Activated CD8-positive, alpha-beta memory T cell treated with anti-CD3 and anti-CD28 coated beads, Interleukin-2, amount 10 ng/mL, durations not matched to agents 7 days and 5 days (primary cell): ENCODE data around the gene PDE4D. TPM values are rescaled to one million over a fixed set of nuclear protein-coding genes. Genes with fewer than 3 reads are reported as not detected.
"Not testable (repeated sequence)": the region's sequence is repeated elsewhere in the genome, so short reads cannot be mapped to it uniquely, and the experiment has no call there.

Source experiments
- ATAC-seq: fragments of 150-1000 bp; cut with Tn5 transposase; one replicate; pipeline ENCODE4 v1.10.0; 2021; ENCODE audit warnings: moderate library complexity
- CTCF ChIA-PET: fragments of 350-600 bp; sonication (Branson Sonifier 250); formaldehyde crosslinking; loops from one replicate; lab custom pipeline; 2021; ENCODE audit warnings: antibody characterized with exemption; lab: Charles Lee
- DNase-seq: peaks from one replicate; pipeline ENCODE4 v3.0.0-alpha.2; 2020
- H3K27ac Mint-ChIP-seq: one replicate; pipeline ENCODE4 v1.8.0; 2021; ENCODE audit warnings: mild to moderate bottlenecking, mixed read lengths
- H3K27me3 Mint-ChIP-seq: one replicate; pipeline ENCODE4 v1.8.0; 2021; ENCODE audit warnings: mixed read lengths
- H3K36me3 Mint-ChIP-seq: one replicate; pipeline ENCODE4 v1.8.0; 2021; ENCODE audit warnings: mild to moderate bottlenecking, mixed read lengths
- H3K4me1 Mint-ChIP-seq: one replicate; pipeline ENCODE4 v1.8.0; 2021; ENCODE audit warnings: mixed read lengths
- H3K4me3 Mint-ChIP-seq: one replicate; pipeline ENCODE4 v1.8.0; 2021; ENCODE audit warnings: mild to moderate bottlenecking, moderate library complexity, mixed read lengths
- H3K9me3 Mint-ChIP-seq: one replicate; pipeline ENCODE4 v1.8.0; 2022; ENCODE audit warnings: low read depth, mixed read lengths
- total RNA-seq, 2 experiments: library from RNA; stranded (reverse); gene quantifications; one replicate each; pipeline ENCODE4 v1.2.3, GENCODE V29; 2021

Gene PDE4D
- total RNA-seq, 2 experiments from 2014 or later, result 59.3 to 66.2 TPM

DNA sequence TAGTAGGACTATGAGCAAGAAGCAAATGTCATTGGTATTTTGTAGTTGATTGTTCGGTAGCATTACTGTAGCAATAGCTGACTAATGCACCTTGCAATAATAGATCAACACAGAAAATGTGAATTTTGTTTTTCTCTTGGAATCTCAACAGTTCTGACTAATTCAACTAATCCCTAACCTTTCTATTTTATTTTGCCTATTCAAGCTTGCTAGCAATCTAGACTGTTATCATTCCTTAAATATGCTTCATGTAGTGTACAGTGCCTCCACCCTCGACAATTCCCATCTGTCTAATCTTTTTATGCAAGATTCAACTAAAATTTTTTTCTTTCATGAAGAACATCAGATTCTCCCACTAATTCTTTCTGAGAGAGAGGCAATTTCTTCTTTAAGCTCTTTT is 570.6 kb downstream of the PDE4D start:
- DNase-seq, result no peak

DNA sequence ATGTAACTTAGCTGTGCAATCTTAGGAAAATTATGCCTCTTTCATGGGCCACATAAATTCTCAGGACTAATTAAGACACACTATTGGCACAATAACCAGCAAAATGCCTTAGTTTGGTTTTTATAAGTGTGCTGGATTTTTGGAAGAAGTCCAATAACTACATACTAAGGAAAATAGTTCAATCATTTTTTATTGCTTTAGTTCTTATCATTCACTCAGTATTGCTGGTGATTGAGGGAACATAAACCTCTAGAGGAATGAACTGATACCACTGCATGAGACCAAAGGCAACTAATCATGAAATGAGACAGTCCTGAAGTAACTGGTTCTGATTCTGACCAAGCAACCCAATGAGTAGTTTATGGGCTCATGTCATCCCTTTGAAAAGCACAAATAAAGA is 571.5 kb downstream of the PDE4D start:
- H3K36me3 Mint-ChIP-seq, result no peaks in the 10 kb centered on the region
- no peaks in the 10 kb centered on the region for H3K9me3 Mint-ChIP-seq
- H3K4me1 Mint-ChIP-seq, result no peaks in the 10 kb centered on the region
- no peak for ATAC-seq
- H3K27me3 Mint-ChIP-seq, result peaks cover 14% of the 10 kb centered on the region
- no peak overlapping the region for H3K27ac Mint-ChIP-seq
- CTCF ChIA-PET, result no interaction called here
- no peak for DNase-seq
- H3K4me3 Mint-ChIP-seq, result no peak overlapping the region

More for the DNA sequence above, 570.6 kb downstream of the PDE4D start:
- H3K27me3 Mint-ChIP-seq, result peaks cover 18% of the 10 kb centered on the region
- H3K9me3 Mint-ChIP-seq, result no peaks in the 10 kb centered on the region
- H3K36me3 Mint-ChIP-seq, result no peaks in the 10 kb centered on the region
- no peak for ATAC-seq
- no peak overlapping the region for H3K27ac Mint-ChIP-seq
- no peaks in the 10 kb centered on the region for H3K4me1 Mint-ChIP-seq
- CTCF ChIA-PET, result no interaction called here
- no peak overlapping the region for H3K4me3 Mint-ChIP-seq

DNA sequence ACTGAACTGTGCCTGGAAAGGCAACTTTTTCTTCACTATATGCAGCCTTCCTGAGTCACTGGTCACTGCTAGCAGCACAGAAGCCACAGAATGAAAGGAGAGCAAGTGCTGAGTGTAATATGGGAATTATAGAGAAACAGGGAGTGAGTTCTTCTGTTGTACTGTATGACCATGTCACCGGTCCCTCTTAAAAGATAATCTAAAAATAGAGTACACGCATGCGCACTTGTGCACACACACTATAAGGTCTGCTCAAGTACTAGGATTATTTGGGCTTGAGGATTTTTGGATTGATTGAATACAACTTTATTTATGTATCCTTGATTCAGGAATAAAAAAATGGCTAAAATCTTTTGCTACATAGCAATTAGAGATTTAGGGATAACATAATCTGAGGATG is 571.9 kb downstream of the PDE4D start:
- ATAC-seq, result no peak
- CTCF ChIA-PET, result no interaction called here
- H3K27ac Mint-ChIP-seq, result no peak overlapping the region
- H3K4me3 Mint-ChIP-seq, result no peak overlapping the region
- no peak for DNase-seq
- no peaks in the 10 kb centered on the region for H3K9me3 Mint-ChIP-seq
- peaks cover 11% of the 10 kb centered on the region for H3K27me3 Mint-ChIP-seq
- no peaks in the 10 kb centered on the region for H3K4me1 Mint-ChIP-seq
- no peaks in the 10 kb centered on the region for H3K36me3 Mint-ChIP-seq

DNA sequence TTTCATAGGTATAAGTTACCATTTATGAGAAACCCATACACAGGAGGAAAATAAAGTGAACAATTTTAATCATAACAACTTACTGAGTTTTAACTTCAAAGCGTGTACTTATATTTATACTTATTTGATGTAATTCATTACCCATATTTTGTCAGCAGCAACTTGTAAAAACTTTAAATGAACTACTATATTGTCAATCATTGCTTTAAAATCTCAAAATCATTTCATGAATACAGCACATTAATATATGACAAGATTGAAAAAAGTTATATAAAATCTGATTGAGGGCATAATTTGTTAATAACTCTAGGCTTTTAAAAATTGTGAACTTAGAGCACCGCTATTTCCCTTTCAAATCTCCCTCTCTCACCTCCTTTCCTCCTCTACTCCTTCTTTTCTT is 573.1 kb downstream of the PDE4D start:
- Mint-ChIP-seq H3K4me3 (no peak overlapping the region), H3K4me1 (no peaks in the 10 kb centered on the region), H3K27me3 (peaks cover 11% of the 10 kb centered on the region), H3K9me3 (no peaks in the 10 kb centered on the region), H3K36me3 (no peaks in the 10 kb centered on the region), H3K27ac (no peak overlapping the region)
- CTCF ChIA-PET, result no interaction called here
- ATAC-seq (no peak), DNase-seq (no peak)

DNA sequence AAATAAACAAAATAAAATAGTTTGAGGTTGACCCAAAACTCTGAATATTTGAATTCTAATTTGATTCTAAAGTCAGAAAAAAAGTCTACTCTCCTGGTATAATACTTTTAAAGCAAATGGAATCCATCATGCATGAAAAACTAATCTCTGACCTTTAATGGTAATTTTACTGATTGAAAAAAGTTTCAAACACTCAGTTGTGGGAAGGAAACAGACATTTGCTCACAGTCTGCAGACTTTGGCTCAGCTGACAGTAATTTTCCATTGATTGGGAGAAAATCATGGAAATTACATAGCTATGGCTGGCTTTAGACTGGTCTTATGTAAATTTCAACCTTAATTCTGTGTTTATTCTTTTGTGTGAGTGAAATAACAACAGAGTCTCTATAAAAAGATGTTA is 574.3 kb downstream of the PDE4D start:
- DNase-seq (no peak), ATAC-seq (no peak)
- H3K9me3 Mint-ChIP-seq, result no peaks in the 10 kb centered on the region
- CTCF ChIA-PET, result no interaction called here
- no peaks in the 10 kb centered on the region for H3K4me1 Mint-ChIP-seq
- H3K27ac Mint-ChIP-seq, result no peak overlapping the region
- H3K27me3 Mint-ChIP-seq, result peaks cover 11% of the 10 kb centered on the region
- H3K36me3 Mint-ChIP-seq, result no peaks in the 10 kb centered on the region
- no peak overlapping the region for H3K4me3 Mint-ChIP-seq

DNA sequence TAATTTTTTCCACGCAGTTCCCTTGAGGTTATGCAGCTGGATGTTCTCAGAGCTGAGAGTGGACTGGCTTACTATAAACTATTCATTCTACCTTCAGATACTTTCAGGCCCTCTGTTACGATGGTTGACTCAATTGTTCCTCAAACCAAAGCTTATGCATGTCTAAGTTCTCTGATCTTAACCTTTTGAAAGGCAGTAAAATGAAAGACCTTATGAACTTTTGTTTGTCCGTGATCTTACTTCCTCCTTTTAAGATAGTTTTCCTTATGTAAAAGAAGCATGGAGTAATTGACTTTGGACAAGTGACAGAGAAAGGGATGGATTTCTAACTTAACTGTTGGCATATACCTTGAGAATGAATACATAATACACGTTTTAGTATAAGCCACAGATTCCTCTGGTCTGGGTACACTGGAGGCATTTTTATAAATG is 575.7 kb downstream of the PDE4D start:
- Mint-ChIP-seq H3K9me3 (no peaks in the 10 kb centered on the region), H3K36me3 (no peaks in the 10 kb centered on the region), H3K4me1 (no peaks in the 10 kb centered on the region), H3K27ac (no peak overlapping the region), H3K27me3 (peaks cover 7% of the 10 kb centered on the region), H3K4me3 (no peak overlapping the region)
- ATAC-seq, result no peak
- no peak for DNase-seq
- CTCF ChIA-PET, result interaction anchor here (1.1 to 1.2 kb wide), 2 partner anchors 9 to 19 kb away, joined by 4 to 5 read pairs; no protein-coding TSS in a partner anchor

DNA sequence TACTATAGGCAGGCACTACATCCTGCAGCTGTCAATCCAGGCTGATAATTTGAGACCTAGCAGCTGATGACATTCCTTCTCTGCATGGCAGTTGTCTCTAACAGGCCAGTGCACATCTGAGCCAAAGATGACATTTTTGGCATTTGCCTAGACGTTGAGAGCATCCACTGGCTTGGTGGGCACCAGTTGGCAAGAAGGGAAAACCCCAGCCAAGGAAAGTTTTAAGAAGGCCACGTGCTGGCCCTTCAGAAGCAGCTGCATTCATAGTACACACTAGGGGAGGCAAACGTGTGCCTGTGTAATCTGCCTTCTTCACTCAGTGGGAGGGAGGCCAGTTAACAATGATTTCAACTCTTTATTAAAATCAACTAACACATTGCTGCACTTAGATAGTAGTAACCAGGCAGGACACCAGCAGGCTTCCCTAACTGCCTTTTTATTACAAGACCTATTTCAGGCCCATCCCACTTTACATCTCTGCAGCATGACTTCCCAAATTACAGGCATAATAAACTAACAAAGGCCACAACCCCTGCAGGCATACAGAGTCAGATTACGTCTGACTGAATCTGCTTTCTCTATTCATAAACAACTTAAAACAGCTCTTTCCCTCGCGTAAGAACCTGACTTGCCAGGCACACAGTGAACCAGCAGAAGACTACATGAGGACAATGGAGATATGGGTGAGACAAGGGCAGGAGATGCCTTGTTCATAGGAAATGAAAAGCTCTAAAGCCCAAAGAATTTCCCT is 576.3 kb downstream of the PDE4D start:
- H3K27ac Mint-ChIP-seq, result no peak overlapping the region
- no peak for ATAC-seq
- H3K4me3 Mint-ChIP-seq, result no peak overlapping the region
- no peak for DNase-seq
- H3K27me3 Mint-ChIP-seq, result peaks cover 4% of the 10 kb centered on the region
- no peaks in the 10 kb centered on the region for H3K4me1 Mint-ChIP-seq
- no peaks in the 10 kb centered on the region for H3K36me3 Mint-ChIP-seq
- CTCF ChIA-PET, result interaction anchor here (1.1 to 2.2 kb wide), 3 partner anchors 10 to 50 kb away, joined by 4 to 5 read pairs (median 5); no protein-coding TSS in a partner anchor
- no peaks in the 10 kb centered on the region for H3K9me3 Mint-ChIP-seq

DNA sequence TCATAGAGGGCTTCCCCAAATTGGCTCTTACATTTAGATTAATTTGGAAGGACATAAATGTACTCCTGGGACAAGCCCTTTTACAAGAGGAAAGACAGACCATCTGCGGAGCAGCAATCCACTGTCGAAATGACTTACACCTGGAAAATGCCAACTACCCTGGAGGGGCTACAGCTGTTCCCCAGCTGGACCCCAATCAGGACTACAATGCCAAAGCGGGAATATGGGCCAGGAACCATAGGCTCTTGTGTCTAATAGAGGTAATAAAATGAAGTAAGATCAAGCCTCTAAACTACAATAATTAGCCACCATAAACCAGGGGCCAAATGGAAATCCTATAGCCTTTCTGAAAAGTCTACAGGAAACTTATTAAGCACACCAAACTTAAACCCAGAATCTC is 581.3 kb downstream of the PDE4D start:
- no peak for ATAC-seq
- CTCF ChIA-PET, result no interaction called here
- no peak for DNase-seq
- Mint-ChIP-seq H3K4me3 (no peak overlapping the region), H3K4me1 (no peaks in the 10 kb centered on the region), H3K27ac (no peak overlapping the region), H3K9me3 (no peaks in the 10 kb centered on the region), H3K27me3 (peaks cover 4% of the 10 kb centered on the region), H3K36me3 (no peaks in the 10 kb centered on the region)

DNA sequence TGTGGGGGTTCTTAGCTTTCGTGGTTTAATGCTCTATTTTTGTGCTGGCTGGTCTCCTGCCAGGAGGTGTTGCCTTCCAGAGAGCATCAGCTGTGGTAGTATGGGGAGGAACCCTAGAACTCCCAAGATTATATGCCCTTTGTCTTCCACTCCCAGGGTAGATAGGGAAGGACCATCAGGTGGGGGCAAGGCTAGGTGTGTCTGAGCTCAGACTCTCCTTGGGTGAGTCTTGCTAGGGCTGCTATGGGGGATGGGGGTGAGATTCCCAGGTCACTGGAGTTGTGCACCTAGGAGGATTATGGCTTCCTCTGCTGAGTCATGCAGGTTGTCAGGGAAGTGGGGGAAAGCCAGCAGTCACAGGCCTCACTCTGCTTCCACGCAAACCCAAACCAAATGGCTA is 584.8 kb downstream of the PDE4D start:
- CTCF ChIA-PET, ATAC-seq, DNase-seq, H3K27ac Mint-ChIP-seq, H3K4me1 Mint-ChIP-seq, H3K27me3 Mint-ChIP-seq, H3K9me3 Mint-ChIP-seq, H3K36me3 Mint-ChIP-seq, H3K4me3 Mint-ChIP-seq: not testable (repeated sequence)

DNA sequence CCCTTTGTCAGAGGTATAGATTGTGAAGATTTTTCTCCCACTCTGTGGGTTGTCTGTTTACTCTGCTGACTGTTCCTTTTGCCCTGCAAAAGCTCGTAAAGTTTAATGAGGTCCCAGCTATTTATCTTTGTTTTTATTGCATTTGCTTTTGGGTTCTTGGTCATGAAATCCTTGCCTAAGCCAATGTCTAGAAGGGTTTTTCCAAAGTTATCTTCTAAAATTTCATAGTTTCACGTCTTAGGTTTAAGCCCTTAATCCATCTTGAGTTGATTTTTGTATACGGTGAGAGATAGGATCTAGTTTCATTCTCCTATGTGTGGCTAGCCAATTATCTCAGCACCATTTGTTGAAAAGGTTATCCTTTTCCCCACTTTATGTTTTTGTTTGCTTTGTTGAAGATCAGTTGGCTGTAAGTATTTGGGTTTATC is 590.2 kb downstream of the PDE4D start:
- H3K36me3 Mint-ChIP-seq, CTCF ChIA-PET, H3K27ac Mint-ChIP-seq, H3K9me3 Mint-ChIP-seq, ATAC-seq, H3K27me3 Mint-ChIP-seq, H3K4me3 Mint-ChIP-seq, DNase-seq, H3K4me1 Mint-ChIP-seq: not testable (repeated sequence)

DNA sequence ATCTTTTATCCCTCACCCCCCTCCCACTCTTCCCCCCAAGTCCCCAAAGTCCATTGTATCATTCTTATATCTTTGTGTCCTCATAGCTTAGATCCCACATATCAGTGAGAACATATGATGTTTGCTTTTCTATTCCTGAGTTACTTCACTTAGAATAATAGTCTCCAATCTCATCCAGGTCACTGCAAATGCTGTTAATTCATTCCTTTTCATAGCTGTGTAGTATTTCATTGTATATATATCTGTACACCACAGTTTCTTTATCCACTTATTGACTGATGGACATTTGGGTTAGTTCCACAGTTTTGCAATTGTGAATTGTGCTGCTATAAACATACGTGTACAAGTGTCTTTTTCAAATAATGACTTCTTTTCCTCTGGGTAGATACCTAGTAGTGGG is 591.0 kb downstream of the PDE4D start:
- H3K4me3 Mint-ChIP-seq, H3K36me3 Mint-ChIP-seq, DNase-seq, CTCF ChIA-PET, H3K4me1 Mint-ChIP-seq, ATAC-seq, H3K27me3 Mint-ChIP-seq, H3K9me3 Mint-ChIP-seq, H3K27ac Mint-ChIP-seq: not testable (repeated sequence)

DNA sequence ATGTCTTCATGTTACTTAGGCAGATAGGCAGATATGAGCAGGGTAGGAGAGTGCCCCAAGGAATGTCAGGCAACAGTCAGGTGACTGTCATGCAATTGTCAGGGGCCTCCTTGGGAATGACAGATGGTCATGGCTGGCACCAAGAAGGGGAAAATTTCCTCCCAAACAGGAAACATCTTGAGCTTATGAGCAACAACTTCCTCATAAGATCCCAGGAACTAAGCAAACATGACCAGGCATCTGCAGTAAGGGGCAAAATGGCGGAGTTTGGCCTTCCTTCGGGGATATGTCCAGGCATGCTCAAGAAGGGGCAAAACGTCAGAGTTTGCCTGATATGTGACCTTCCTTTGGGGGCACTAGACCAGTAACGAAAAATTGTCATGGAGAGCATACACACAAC is 591.8 kb downstream of the PDE4D start:
- H3K27ac Mint-ChIP-seq, result no peak overlapping the region
- CTCF ChIA-PET, result no interaction called here
- H3K4me3 Mint-ChIP-seq, result no peak overlapping the region
- ATAC-seq (no peak), DNase-seq (no peak)
- H3K36me3 Mint-ChIP-seq, result no peaks in the 10 kb centered on the region
- H3K4me1 Mint-ChIP-seq, result peaks cover 2% of the 10 kb centered on the region
- peaks cover 6% of the 10 kb centered on the region for H3K27me3 Mint-ChIP-seq
- no peaks in the 10 kb centered on the region for H3K9me3 Mint-ChIP-seq

DNA sequence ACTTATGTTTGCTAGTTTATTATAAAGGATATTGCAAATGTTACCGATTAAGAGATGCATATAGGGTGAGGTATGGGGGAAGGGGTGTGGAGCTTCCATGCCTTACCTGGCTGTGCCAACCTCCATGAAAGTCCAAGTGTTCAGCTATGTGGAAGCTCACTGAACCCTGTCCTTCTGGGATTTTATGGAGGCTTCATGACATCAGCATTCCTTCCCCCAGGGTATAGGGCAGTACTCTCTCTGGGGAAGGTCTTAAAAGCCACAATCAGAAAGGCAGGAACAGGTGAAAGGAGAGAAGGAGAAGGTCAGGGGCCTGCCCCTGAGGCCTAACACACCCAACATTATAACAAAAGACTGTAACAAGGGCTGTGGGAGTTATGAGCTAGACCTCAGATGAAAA is 592.6 kb downstream of the PDE4D start:
- H3K27me3 Mint-ChIP-seq, result peaks cover 6% of the 10 kb centered on the region
- no peak for DNase-seq
- H3K36me3 Mint-ChIP-seq, result no peaks in the 10 kb centered on the region
- CTCF ChIA-PET, result no interaction called here
- no peak overlapping the region for H3K27ac Mint-ChIP-seq
- no peaks in the 10 kb centered on the region for H3K9me3 Mint-ChIP-seq
- no peak for ATAC-seq
- H3K4me3 Mint-ChIP-seq, result no peak overlapping the region
- peaks cover 2% of the 10 kb centered on the region for H3K4me1 Mint-ChIP-seq

DNA sequence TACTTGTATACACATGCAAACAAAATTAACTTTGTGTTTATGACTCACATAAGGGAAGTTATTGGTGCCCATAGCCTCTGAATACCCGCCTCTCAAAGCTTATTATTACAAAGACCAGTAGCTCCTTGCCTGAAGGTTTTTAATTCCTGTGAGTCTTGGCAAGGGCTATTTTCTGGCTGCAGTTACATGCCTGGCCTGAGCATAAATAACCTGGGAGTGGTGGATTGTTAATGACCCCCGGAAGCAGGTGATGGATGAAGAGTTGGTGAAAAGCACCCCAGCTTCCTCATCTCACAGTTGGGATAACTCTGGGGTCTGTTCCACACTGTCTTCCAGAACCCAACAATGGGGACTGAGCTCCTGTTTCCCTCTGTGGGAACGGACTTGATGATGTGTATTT is 594.5 kb downstream of the PDE4D start:
- no peak overlapping the region for H3K27ac Mint-ChIP-seq
- CTCF ChIA-PET, result interaction anchor here (1.6 kb wide), 1 partner anchor 111 kb away, joined by 6 read pairs; no protein-coding TSS in a partner anchor
- ATAC-seq, result no peak

More for the DNA sequence above, 594.5 kb downstream of the PDE4D start:
- Mint-ChIP-seq H3K4me1 (peaks cover 2% of the 10 kb centered on the region), H3K36me3 (no peaks in the 10 kb centered on the region), H3K27me3 (peaks cover 3% of the 10 kb centered on the region), H3K4me3 (no peak overlapping the region), H3K9me3 (no peaks in the 10 kb centered on the region)
- DNase-seq, result no peak
